Right forelimb (tissue), 1 donor: ENCODE results near the gene SIK3.

Experiments used
- DNase-seq: peaks from one replicate; pipeline ENCODE4 v3.0.0-alpha.2; 2018

The SIK3 gene

GRCh38 chr11:116859175-116859574, 239.1 kb downstream of the SIK3 start:
- no peak for DNase-seq

DNA sequence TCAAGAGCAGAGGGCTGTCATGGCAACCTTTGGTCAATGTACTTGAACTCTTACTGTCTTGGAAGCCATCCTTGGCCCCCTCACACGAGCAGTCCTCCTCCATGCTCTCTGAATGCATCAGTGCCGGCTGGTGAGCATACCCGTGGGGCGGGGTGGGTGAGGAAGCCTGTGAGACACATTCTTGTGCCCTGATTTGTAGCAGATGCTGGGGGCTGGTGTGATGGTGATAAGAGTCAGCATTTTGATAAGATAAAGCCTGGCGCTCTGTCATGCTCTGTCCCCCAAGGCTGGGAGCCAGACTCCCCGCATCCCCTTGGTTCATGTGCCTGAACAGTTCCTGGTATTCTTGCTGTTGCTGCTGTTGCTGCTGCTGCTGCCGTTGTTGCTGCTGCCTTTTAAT, 240.3 kb downstream of the SIK3 start:
- no peak for DNase-seq

- DNase-seq, result no peak
These were observed 240.9 kb downstream of the SIK3 start for GRCh38 chr11:116857316-116857715.

GRCh38 chr11:116856423-116856822, 241.8 kb downstream of the SIK3 start:
- no peak for DNase-seq

DNA sequence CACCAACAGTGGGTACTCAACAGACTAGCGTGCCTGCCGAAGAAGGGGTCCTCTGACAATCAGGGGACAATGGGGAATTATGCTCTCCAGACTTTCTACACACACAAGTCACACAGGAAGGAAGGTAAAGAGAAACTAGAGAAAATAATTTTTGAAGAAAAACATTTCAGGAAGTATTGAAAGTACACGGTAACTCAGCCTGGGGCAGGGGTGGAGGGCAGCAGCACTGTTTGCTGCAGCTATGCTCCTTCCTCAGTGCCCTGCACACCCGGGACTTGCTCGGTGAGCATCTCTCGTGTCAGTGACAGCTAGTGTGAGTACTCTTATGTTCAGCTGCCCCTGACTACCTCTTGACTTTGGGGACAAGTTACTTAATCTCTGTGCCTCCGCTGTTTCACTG, 242.8 kb downstream of the SIK3 start:
- no peak for DNase-seq

GRCh38 chr11:116853461-116854073, 244.7 kb downstream of the SIK3 start:
- DNase-seq, result no peak

DNA sequence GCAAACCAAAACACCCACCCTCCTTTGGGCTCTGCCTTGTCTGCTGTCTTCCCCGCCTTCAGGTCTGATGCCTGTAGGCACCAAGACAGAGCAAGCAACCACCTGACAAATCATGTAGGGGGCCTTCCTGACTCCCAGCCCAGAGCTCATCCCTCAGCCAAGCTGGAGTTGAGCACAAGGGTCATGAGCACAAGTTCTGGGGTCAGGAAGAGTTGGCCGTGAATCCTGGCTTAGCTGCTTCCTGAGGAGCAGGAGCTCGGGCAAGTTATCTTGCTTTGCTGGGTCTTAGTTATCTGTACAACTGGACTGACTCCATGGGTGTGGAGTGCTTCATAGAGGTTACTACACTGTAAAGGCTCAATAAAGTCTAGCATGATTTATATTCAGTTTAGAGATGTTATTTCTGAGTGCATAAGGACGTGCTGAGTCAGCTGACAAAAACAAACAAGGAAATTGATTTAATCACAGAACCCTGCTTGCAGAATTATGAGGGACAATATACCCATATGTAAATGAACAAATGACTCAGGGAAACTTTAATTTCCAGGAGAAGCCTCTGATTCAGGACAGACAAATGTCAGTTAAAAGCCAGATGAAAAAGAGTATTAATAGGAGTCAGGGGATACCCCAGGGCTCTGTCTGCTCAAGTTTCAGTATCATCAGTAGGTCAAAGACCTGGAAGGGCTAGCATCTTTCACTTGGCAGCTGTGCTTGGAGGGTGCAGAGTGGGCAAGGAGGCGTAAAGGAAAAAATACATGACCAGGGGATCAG, 245.8 kb downstream of the SIK3 start:
- no peak for DNase-seq

GRCh38 chr11:116851626-116852025, 246.6 kb downstream of the SIK3 start:
- no peak for DNase-seq

DNA sequence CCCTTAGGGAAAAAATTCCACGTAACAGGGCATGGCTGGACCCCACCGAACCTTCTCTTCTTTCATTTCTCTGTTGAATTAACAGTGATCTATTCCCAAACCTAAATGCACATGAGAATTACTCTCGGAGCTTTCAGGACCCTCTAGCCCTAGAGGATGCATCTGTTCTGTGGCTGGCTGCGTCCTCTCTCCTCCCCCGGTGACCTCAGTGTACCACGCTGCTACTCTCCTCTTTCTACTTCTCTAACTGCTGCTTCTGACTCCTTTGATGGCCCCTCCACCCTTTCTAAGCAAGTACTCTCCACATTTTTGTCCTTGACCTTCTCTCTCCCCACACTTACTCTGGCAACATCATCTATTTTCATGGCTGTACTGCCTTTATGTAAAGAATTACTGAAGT, 248.7 kb downstream of the SIK3 start:
- no peak for DNase-seq

DNA sequence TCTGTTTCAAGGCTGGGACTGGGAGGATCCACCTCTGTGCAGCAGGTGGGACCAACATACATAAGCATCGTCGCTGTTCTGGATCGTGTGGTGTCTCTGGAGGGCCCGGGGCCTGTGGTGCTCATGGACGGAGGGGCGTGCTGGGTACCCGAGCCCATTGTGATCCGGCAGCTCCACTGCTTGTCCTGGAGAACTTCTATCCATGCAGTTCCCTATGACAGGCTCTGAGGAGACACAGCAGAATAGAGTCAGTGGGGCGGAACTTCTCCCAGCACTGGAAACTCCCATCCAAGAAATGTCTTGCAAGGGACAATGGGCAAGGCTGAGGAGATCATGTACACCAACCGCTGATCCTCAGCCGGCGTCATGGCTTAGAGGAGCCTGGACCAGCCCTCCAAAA, 249.2 kb downstream of the SIK3 start:
- no peak for DNase-seq

DNA sequence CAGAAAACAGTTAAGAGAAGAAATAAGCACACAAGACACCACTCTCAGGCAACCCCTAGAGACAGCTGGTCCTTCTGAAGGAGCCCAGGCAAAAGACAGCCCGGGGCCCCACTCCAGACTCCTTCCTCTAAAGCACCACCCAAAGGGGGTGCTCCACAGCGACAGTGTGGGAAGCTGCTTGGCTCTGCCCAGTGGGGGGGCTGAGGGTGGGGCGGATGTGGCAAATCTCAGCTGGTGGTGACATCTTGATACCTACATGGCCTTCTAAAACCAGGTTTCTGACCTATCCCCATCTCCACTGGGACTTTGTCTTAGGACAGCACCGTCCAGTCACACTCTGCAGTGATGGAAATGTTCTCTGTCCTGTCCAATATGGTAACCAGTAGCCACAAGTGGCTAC, 250.6 kb downstream of the SIK3 start:
- DNase-seq, result no peak

DNA sequence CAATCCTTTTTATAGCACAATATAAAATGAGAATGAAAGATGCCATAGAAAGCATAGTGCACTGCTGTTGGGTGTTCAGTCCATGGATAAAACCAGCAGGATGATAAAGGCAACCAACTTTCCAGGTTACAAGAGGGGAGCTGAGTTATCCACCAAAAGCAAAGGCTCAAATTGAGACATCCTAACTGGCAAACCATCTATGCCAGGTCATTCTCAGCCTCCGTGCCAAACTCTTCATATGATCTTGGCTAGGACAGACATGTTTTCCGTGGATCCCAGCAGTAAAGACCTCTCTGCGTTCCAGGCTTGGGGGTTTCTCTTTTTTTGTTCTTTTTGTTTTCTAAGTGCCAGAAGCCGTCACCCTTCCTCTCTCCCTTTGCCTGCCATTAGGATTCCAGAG, 253.5 kb downstream of the SIK3 start:
- DNase-seq, result no peak

- no peak for DNase-seq
These were observed 254.6 kb downstream of the SIK3 start for GRCh38 chr11:116843661-116844060.

GRCh38 chr11:116842909-116843308, 255.3 kb downstream of the SIK3 start:
- no peak for DNase-seq

- DNase-seq, result no peak
These were observed 256.1 kb downstream of the SIK3 start for GRCh38 chr11:116842117-116842516.

- DNase-seq, result no peak
These were observed 257.4 kb downstream of the SIK3 start for GRCh38 chr11:116840746-116841296.

DNA sequence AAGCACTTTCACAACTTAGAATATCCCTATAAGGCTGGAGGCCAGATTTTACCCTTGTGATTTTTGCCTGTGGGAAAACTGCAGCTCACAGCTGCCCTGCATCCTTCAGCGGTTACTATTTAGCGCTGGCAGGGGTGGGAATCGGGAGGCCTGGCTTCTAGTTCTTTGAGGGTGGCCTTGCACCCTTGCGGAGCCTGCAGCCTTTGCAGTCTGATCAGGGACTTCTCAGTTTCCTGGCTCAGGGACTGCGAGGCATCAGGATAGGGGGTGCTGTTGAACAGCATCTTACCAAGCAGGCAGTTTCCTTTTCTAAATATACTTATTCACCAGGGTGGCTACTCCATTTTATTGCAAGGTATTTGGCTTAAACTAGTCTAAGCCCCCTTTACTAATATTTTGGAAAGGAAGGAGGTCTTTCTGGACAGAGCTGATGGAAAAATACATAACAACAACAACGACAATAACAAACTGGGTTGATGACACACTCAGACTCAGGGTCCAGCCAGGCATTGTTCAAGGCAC, 257.9 kb downstream of the SIK3 start:
- DNase-seq, result no peak

DNA sequence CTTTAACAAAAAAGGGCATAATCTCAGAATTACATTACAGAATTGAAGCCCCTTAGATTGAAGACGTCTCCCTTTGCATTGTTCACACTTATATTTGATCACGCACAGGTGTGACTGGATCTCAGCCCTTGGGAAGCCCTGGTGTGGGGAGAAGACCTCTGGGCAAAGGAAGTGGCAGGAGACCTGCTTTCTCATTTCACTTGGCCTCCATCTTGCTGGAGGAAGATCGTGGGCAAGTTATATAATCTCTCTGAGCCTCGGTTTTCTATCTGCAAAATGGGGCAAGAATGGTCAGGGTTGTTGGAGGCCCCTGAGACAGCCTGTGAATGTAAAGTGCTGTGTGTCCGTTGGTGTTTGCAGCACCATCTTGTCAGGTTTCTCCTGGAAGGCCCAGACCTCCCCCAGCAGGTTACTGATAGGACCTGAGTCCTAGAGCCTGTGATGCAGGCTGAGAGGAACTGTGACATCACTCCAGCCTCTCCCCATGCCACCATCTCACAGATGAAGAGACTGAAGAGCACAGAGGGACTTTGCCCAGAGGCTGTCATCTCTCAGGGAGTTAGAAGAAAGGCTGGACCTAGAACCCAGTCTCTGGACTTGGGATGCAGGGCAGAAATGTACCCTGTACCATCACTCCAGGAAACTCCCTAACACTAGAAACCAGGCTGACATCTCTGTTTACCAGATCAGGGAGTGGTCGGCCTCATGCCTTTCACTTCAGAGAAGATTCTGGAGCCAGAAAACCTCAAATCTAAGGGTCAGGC, 259.7 kb downstream of the SIK3 start:
- DNase-seq, result no peak

- no peak for DNase-seq
These were observed 260.8 kb downstream of the SIK3 start, which contains the start of gene APOA1 for GRCh38 chr11:116837231-116838091. APOA1 (minus strand) TSS chr11:116837622; CDS start chr11:116837387, 235 bp downstream.

GRCh38 chr11:116836632-116836991, 261.6 kb downstream of the SIK3 start:
- DNase-seq, result no peak

DNA sequence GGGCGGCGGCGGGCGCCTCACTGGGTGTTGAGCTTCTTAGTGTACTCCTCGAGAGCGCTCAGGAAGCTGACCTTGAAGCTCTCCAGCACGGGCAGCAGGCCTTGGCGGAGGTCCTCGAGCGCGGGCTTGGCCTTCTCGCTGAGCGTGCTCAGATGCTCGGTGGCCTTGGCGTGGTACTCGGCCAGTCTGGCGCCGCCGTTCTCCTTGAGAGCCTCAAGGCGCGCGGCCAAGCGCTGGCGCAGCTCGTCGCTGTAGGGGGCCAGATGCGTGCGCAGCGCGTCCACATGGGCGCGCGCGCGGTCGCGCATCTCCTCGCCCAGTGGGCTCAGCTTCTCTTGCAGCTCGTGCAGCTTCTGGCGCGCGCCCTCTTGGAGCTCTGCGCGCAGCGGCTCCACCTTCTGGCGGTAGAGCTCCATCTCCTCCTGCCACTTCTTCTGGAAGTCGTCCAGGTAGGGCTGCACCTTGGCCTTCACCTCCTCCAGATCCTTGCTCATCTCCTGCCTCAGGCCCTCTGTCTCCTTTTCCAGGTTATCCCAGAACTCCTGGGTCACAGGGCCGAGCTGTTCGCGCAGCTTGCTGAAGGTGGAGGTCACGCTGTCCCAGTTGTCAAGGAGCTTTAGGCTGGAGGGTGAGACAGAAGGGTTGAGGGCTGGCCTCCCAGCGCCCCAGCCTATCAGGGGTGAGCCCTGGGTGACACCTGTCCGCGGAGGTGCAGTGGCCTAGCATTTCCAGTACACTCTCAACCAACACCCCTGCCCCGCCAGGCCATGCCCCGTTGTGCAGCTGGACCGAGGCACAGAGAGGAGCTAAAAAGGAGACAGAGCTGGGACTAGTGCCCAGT, 262.2 kb downstream of the SIK3 start:
- peak; percentile 89 for DNase-seq
